ENCODE data around the gene RADIL.

RADIL gene

GRCh38 chr7:4818000-4818794 lies 65.3 kb downstream of the RADIL start:
- in situ Hi-C loops (cut with MboI; ENCODE audit: low sequenced_read_pairs, unreplicated experiment), result no loop called here
- no peak for DNase-seq (ENCODE audit: low spot score)
- no peak for TF ChIP-seq CTCF (IDR thresholded peaks at IDR 0.05; ENCODE audit: borderline replicate concordance, control extremely low read depth, extremely low read depth, insufficient read depth, missing control alignments)

- in situ Hi-C loops (cut with MboI; ENCODE audit: low sequenced_read_pairs, unreplicated experiment), result no loop called here
- TF ChIP-seq CTCF (IDR thresholded peaks at IDR 0.05; ENCODE audit: borderline replicate concordance, control extremely low read depth, extremely low read depth, insufficient read depth, missing control alignments), result no peak
- DNase-seq (ENCODE audit: low spot score), result no peak
These were observed 66.2 kb downstream of the RADIL start for GRCh38 chr7:4817178-4817901.

- in situ Hi-C loops (cut with MboI; ENCODE audit: low sequenced_read_pairs, unreplicated experiment), result no loop called here
- no peak for TF ChIP-seq CTCF (IDR thresholded peaks at IDR 0.05; ENCODE audit: borderline replicate concordance, control extremely low read depth, extremely low read depth, insufficient read depth, missing control alignments)
- DNase-seq (ENCODE audit: low spot score), result no peak
These were observed 67.0 kb downstream of the RADIL start for GRCh38 chr7:4816419-4817080.

GRCh38 chr7:4815609-4816418 lies 67.7 kb downstream of the RADIL start:
- peak; percentile 5 for TF ChIP-seq CTCF (IDR thresholded peaks at IDR 0.05; ENCODE audit: borderline replicate concordance, control extremely low read depth, extremely low read depth, insufficient read depth, missing control alignments)

GRCh38 chr7:4815121-4815520 lies 68.4 kb downstream of the RADIL start:
- TF ChIP-seq CTCF (IDR thresholded peaks at IDR 0.05; ENCODE audit: borderline replicate concordance, control extremely low read depth, extremely low read depth, insufficient read depth, missing control alignments), result no peak
- DNase-seq (ENCODE audit: low spot score), result no peak
- in situ Hi-C loops (cut with MboI; ENCODE audit: low sequenced_read_pairs, unreplicated experiment), result no loop called here

More at GRCh38 chr7:4815609-4816418, 67.7 kb downstream of the RADIL start:
- DNase-seq (ENCODE audit: low spot score), result no peak
- in situ Hi-C loops (cut with MboI; ENCODE audit: low sequenced_read_pairs, unreplicated experiment), result no loop called here

GRCh38 chr7:4814433-4814832 lies 69.1 kb downstream of the RADIL start:
- no peak for TF ChIP-seq CTCF (IDR thresholded peaks at IDR 0.05; ENCODE audit: borderline replicate concordance, control extremely low read depth, extremely low read depth, insufficient read depth, missing control alignments)
- no peak for DNase-seq (ENCODE audit: low spot score)
- in situ Hi-C loops (cut with MboI; ENCODE audit: low sequenced_read_pairs, unreplicated experiment), result no loop called here

Measured in GM13976 (cell line).